Smooth muscle cell (in vitro differentiated cells): ENCODE data around the gene INHBA. TPM values are rescaled to one million over a fixed set of nuclear protein-coding genes. Genes with fewer than 3 reads are reported as not detected.

Experiments used
- DNase-seq: peaks from one replicate; lab custom pipeline; 2025; ENCODE audit not compliant: unreplicated experiment; lab: John Stamatoyannopoulos, UW
- H2AFZ ChIP-seq: fragments of 200-600 bp; sonication (generic); 2 replicates; pipeline ENCODE4 v1.6.0; 2016; ENCODE audit warnings: antibody characterized with exemption, low read depth, mild to moderate bottlenecking
- H3F3A ChIP-seq: fragments of 200-600 bp; sonication (generic); 2 replicates; pipeline ENCODE4 v1.6.0; 2017; ENCODE audit warnings: antibody characterized with exemption, low read depth
- H3K27ac ChIP-seq: fragments of 200-600 bp; sonication (generic); 2 replicates; pipeline ENCODE4 v1.5.1; 2016; ENCODE audit warnings: low read depth, mild to moderate bottlenecking
- H3K27me3 ChIP-seq: fragments of 200-600 bp; sonication (generic); 2 replicates; pipeline ENCODE4 v1.6.1; 2016; ENCODE audit warnings: low read depth, mild to moderate bottlenecking
- H3K36me3 ChIP-seq: fragments of 200-600 bp; sonication (generic); 2 replicates; pipeline ENCODE4 v1.5.1; 2016; ENCODE audit warnings: low read depth
- H3K4me1 ChIP-seq: fragments of 200-600 bp; sonication (generic); 2 replicates; pipeline ENCODE4 v1.5.1; 2016; ENCODE audit warnings: low read depth
- H3K4me2 ChIP-seq: fragments of 200-600 bp; sonication (generic); 2 replicates; pipeline ENCODE4 v1.6.0; 2016; ENCODE audit warnings: mild to moderate bottlenecking
- H3K4me3 ChIP-seq: fragments of 200-600 bp; sonication (generic); 2 replicates; pipeline ENCODE4 v1.5.1; 2016; ENCODE audit warnings: mild to moderate bottlenecking
- H3K79me2 ChIP-seq: fragments of 200-600 bp; sonication (generic); 2 replicates; pipeline ENCODE4 v1.6.0; 2016; ENCODE audit warnings: low read depth, mild to moderate bottlenecking
- H3K9ac ChIP-seq: fragments of 200-600 bp; sonication (generic); 2 replicates; pipeline ENCODE4 v1.6.0; 2016; ENCODE audit warnings: low read depth
- H3K9me3 ChIP-seq: fragments of 200-600 bp; sonication (generic); replicated peaks from 2 replicates; pipeline ENCODE4 v1.5.1; 2016; ENCODE audit warnings: low read depth
- H4K20me1 ChIP-seq: fragments of 200-600 bp; sonication (generic); 2 replicates; pipeline ENCODE4 v1.6.0; 2016; ENCODE audit warnings: low read depth
- CTCF ChIP-seq: fragments of 200-600 bp; sonication (generic); IDR thresholded peaks from 2 replicates; pipeline ENCODE4 v1.5.1; 2017; ENCODE audit warnings: borderline replicate concordance, mild to moderate bottlenecking, antibody characterized with exemption; ENCODE audit not compliant: insufficient read depth, poor library complexity, severe bottlenecking
- WGBS: methylation state at CpG from one replicate; pipeline ENCODE4 v1.1.7; 2016; ENCODE audit warnings: low lambda C conversion rate; 5-methylcytosine and 5-hydroxymethylcytosine counted together
- polyA plus RNA-seq: library from polyadenylated mRNA; unstranded; fragments of >200 nt; fragmentation: Nextera tagmentation; extraction: Ambion mirVana; gene quantifications from 2 replicates; pipeline ENCODE4 v1.2.1, GENCODE V29; 2016
- total RNA-seq: library from RNA; depleted of rRNA; stranded (reverse); fragments of >200 nt; gene quantifications from 2 replicates; pipeline ENCODE4 v1.2.3, GENCODE V29; 2014

Gene INHBA
- total and polyA plus RNA-seq, 2 experiments from 2014 or later, result 257 to 326 TPM

DNA sequence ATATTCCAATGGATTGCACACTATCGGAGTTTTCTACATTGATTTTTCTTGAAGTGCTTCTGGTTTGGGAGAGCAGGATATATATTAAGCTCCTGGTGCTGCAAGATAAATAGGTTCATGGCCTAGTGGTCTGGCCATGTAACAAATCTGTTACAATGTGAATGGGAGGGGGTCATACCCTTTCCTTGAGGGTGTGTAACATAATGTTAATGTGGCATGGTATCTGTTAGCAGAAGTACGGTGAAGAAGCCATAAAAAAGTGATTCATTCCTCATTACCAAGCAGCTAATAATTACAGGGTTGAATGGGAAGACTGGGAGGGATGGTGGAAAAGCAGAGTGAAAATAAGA, 61.2 kb downstream of the INHBA start:
- no peak for DNase-seq
- H3K79me2 ChIP-seq, result no peaks in the 10 kb centered on the region
- H3K4me3 ChIP-seq, result no peak overlapping the region
- no peak overlapping the region for H3K9ac ChIP-seq
- no peaks in the 10 kb centered on the region for H3K36me3 ChIP-seq
- no peak overlapping the region for H3K4me2 ChIP-seq
- H3F3A ChIP-seq, result no peaks in the 10 kb centered on the region
- H3K9me3 ChIP-seq, result no peaks in the 10 kb centered on the region
- H2AFZ ChIP-seq, result no peak overlapping the region
- H3K4me1 ChIP-seq, result no peaks in the 10 kb centered on the region
- 68% methylated on average over 2 of the region's 2 CpGs for WGBS
- H3K27ac ChIP-seq, result no peak overlapping the region
- no peaks in the 10 kb centered on the region for H4K20me1 ChIP-seq
- no peak for TF ChIP-seq CTCF
- no peaks in the 10 kb centered on the region for H3K27me3 ChIP-seq

- Histone ChIP-seq H3K4me1 (no peaks in the 10 kb centered on the region), H3K4me2 (no peak overlapping the region), H3K36me3 (no peaks in the 10 kb centered on the region), H2AFZ (no peak overlapping the region), H3K9ac (no peak overlapping the region), H3K27me3 (no peaks in the 10 kb centered on the region), H3K4me3 (no peak overlapping the region), H4K20me1 (no peaks in the 10 kb centered on the region), H3K9me3 (no peaks in the 10 kb centered on the region), H3K27ac (no peak overlapping the region), H3F3A (no peaks in the 10 kb centered on the region), H3K79me2 (no peaks in the 10 kb centered on the region)
- WGBS, result 85% methylated on average over 6 of the region's 6 CpGs
- TF ChIP-seq CTCF, result no peak
- DNase-seq, result no peak
These were observed 61.8 kb downstream of the INHBA start for GRCh38 chr7:41641011-41641664.

DNA sequence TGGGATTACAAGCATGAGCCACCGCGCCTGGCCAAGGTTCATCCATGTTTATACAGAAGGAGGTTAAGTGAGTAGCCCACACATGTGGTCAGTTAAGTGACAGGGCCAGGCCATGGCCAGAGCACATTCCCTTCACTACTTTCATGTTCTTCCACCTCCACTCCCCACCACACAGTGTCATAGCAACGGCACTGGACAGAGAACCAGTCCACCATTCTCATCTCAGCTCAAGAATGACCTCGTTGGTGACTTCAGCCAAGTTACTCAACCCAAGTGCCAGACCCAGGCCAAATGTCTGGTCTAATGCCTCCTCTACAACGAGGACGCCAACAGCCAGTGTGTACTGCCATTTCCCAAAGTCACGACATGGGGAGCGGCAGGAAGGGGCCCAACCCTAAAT, 62.4 kb downstream of the INHBA start:
- H3K36me3 ChIP-seq, result no peaks in the 10 kb centered on the region
- no peaks in the 10 kb centered on the region for H3K9me3 ChIP-seq
- H4K20me1 ChIP-seq, result no peaks in the 10 kb centered on the region
- H3K4me2 ChIP-seq, result no peak overlapping the region
- no peaks in the 10 kb centered on the region for H3K4me1 ChIP-seq
- no peak overlapping the region for H2AFZ ChIP-seq
- no peak for TF ChIP-seq CTCF
- 92% methylated on average over 8 of the region's 8 CpGs for WGBS
- H3K79me2 ChIP-seq, result no peaks in the 10 kb centered on the region
- no peak overlapping the region for H3K9ac ChIP-seq
- no peak for DNase-seq
- no peak overlapping the region for H3K27ac ChIP-seq
- H3K4me3 ChIP-seq, result no peak overlapping the region
- H3F3A ChIP-seq, result no peaks in the 10 kb centered on the region
- no peaks in the 10 kb centered on the region for H3K27me3 ChIP-seq

DNA sequence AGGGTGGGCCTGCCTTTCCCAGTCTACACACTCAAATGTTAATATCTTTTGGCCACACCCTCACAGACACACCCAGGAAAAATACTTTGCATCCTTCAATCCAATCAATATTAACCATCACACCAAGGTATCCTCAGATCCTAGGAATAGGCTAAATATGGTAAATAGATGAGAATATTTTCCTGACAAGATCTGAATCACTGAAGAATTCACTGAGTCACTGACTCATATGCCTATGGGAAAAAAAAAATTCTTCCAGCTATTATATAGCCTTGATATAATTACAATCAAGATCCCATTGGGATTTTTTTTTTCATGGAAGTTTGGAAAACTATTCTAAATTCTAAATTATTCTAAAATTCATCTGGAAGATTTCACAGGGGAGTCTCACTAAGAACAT, 65.8 kb downstream of the INHBA start:
- no peaks in the 10 kb centered on the region for H3K79me2 ChIP-seq
- H3K27ac ChIP-seq, result no peak overlapping the region
- TF ChIP-seq CTCF, result no peak
- no peaks in the 10 kb centered on the region for H4K20me1 ChIP-seq
- H3K27me3 ChIP-seq, result no peaks in the 10 kb centered on the region
- H3K4me1 ChIP-seq, result no peaks in the 10 kb centered on the region
- no peak overlapping the region for H3K4me2 ChIP-seq
- no peak overlapping the region for H3K9ac ChIP-seq
- no peaks in the 10 kb centered on the region for H3K36me3 ChIP-seq
- H3K4me3 ChIP-seq, result no peak overlapping the region
- no peak overlapping the region for H2AFZ ChIP-seq
- H3F3A ChIP-seq, result no peaks in the 10 kb centered on the region
- DNase-seq, result no peak
- H3K9me3 ChIP-seq, result no peaks in the 10 kb centered on the region
